Choroid plexus epithelial cell (primary cell): ENCODE data around the gene TBRG4.

Experiments used
- DNase-seq: peaks from one replicate; pipeline ENCODE4 v3.0.0-alpha.2; 2010; ENCODE audit warnings: low read depth
- H3K4me3 ChIP-seq: 2 replicates; pipeline ENCODE4 v1.5.1; 2011; ENCODE audit warnings: low read depth, mild to moderate bottlenecking, control low read depth, low read length, moderate library complexity
- CTCF ChIP-seq: conservative IDR thresholded peaks from 2 replicates; pipeline ENCODE4 v1.5.1; 2011; ENCODE audit warnings: low read depth, mild to moderate bottlenecking, control low read depth, inconsistent platforms, low read length, moderate library complexity

The TBRG4 gene

GRCh38 chr7:45089341-45089891, 22.1 kb downstream of the TBRG4 start:
- no peak for TF ChIP-seq CTCF
- H3K4me3 ChIP-seq: peak overlapping the region; percentile 55
- peak; percentile 49 for DNase-seq

- DNase-seq: no peak
- no peak for TF ChIP-seq CTCF
- peak within 1 kb of the TSS; percentile 55 for H3K4me3 ChIP-seq
Measured at GRCh38 chr7:45088821-45089340, 22.6 kb downstream of the TBRG4 start, which contains the start of gene NACAD. Gene NACAD, minus strand, starts transcription at chr7:45088969. Its CDS starts 75 bp downstream, at chr7:45088894.

- H3K4me3 ChIP-seq: peak overlapping the region; percentile 55
- no peak for DNase-seq
- no peak for TF ChIP-seq CTCF
Measured at GRCh38 chr7:45088146-45088701, 23.3 kb downstream of the TBRG4 start.

- DNase-seq: no peak
- H3K4me3 ChIP-seq: no peak overlapping the region
- no peak for TF ChIP-seq CTCF
Measured at GRCh38 chr7:45087301-45088145, 24.0 kb downstream of the TBRG4 start.

- H3K4me3 ChIP-seq: no peak overlapping the region
- TF ChIP-seq CTCF: no peak
- no peak for DNase-seq
Measured at GRCh38 chr7:45086331-45087065, 25.0 kb downstream of the TBRG4 start.

GRCh38 chr7:45085619-45086200, 25.8 kb downstream of the TBRG4 start:
- H3K4me3 ChIP-seq: no peak overlapping the region
- no peak for TF ChIP-seq CTCF
- DNase-seq: no peak
